ENCODE measurements around the gene CHSY1.

The CHSY1 gene

DNA sequence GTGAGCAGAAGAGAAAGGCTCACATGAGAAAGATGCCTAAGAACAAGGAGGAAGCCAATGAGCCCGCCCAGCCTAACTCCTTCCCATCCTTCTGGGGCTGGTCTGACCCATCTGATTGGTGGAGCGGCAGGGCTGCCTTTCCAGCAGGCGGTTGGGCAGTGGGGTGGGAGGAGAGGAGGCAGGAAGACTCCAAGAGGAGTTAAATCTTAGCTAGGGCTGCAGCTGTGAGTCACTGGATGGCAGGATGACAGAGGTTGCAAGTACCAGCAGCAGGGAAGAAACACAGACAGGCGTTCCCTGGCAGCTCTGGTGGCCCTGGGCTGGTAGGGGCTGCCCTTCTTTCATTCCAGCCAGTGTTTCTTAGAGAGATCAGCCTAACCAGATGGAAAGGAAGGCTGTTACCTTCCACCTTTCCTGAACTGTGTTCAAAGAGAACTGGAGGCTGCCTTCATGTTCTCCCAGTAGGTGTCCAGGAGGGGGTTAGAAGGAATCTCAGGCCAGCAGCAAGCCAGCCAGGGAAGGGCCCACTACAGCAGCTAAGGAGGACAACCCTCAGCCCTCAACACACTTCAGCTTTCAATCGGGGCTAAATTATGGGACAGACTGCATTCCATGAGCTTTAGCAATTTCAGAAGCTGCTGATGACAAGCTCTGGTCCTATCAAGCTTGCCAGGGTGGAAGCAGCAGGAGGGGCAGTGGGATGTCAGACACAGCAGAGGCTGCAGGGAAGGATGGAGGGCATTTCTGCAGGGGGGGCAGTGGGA, 50.3 kb downstream of the CHSY1 start:
- no peaks in the 10 kb centered on the region for H3K9me3 ChIP-seq (ENCODE audit: control insufficient read depth in 2 of 2, low read length in 2 of 2)
- no peaks in the 10 kb centered on the region for H3K27me3 ChIP-seq (ENCODE audit: control insufficient read depth in 2 of 2, insufficient read depth in 2 of 2, low read length in 2 of 2)
- no peaks in the 10 kb centered on the region for H3K36me3 ChIP-seq (ENCODE audit: control insufficient read depth in 2 of 2, insufficient read depth in 2 of 2, low read length in 2 of 2)
- H3K4me1 ChIP-seq (ENCODE audit: control insufficient read depth in 2 of 2, insufficient read depth in 2 of 2, low read length in 2 of 2), result peaks cover 16 to 17% of the 10 kb centered on the region in 2 donors
- peak overlapping the region in 1 of 2 donors; percentile 20 for H3K9ac ChIP-seq (ENCODE audit: low read depth in 1 of 2, low read length in 2 of 2)
- H3K27ac ChIP-seq (ENCODE audit: low read depth in 2 of 2, low read length in 2 of 2), result peak overlapping the region; percentile 34 to 38
- no peak overlapping the region for H3K4me3 ChIP-seq (ENCODE audit: low read length in 2 of 2)

DNA sequence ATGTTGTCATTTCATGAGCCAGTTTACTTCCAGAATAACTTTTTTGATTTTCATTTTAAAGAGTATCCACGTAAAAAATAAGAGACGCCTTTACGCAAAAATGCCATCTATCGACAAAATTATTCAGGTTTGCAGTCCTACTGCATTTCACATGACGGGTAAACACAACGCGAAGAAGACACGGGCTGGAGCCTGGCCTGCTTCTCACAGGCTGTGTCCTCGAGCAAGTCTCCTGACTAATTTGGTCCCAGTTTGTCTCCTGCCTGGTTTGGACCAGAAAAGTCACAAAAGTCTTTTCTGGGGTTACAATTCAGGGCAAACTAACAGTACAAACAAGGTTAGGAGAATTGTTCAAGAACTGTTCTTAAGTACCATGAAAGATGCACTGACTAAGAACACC, 51.7 kb downstream of the CHSY1 start:
- H3K27me3 ChIP-seq (ENCODE audit: control insufficient read depth in 2 of 2, insufficient read depth in 2 of 2, low read length in 2 of 2), result no peaks in the 10 kb centered on the region
- H3K4me1 ChIP-seq (ENCODE audit: control insufficient read depth in 2 of 2, insufficient read depth in 2 of 2, low read length in 2 of 2), result peaks cover 16 to 17% of the 10 kb centered on the region in 2 donors
- H3K27ac ChIP-seq (ENCODE audit: low read depth in 2 of 2, low read length in 2 of 2), result peak overlapping the region; percentile 44 to 53
- no peak overlapping the region for H3K4me3 ChIP-seq (ENCODE audit: low read length in 2 of 2)
- H3K9me3 ChIP-seq (ENCODE audit: control insufficient read depth in 2 of 2, low read length in 2 of 2), result no peaks in the 10 kb centered on the region
- H3K36me3 ChIP-seq (ENCODE audit: control insufficient read depth in 2 of 2, insufficient read depth in 2 of 2, low read length in 2 of 2), result no peaks in the 10 kb centered on the region
- no peak overlapping the region for H3K9ac ChIP-seq (ENCODE audit: low read depth in 1 of 2, low read length in 2 of 2)

DNA sequence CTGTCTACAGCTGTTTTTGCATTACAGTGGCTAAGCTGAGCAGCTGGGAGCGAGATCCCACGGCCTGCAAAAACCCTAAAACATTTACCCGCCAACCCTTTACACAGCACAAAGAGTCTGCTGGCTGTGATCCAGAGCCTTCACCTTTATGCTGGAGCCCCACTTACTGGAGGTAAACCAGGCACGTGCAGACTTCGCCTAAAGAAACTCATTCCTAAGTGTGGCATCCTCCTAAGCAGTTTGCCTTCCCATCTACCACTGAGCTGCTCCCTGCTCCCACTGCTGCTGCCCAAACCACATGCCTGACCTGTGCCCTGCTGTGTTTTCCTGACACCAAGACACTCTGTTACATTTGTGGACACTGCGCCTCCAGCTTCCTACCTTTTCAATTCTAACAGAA, 53.0 kb downstream of the CHSY1 start:
- Histone ChIP-seq H3K4me1 (ENCODE audit: control insufficient read depth in 2 of 2, insufficient read depth in 2 of 2, low read length in 2 of 2) (peaks cover 16 to 17% of the 10 kb centered on the region in 2 donors), H3K36me3 (ENCODE audit: control insufficient read depth in 2 of 2, insufficient read depth in 2 of 2, low read length in 2 of 2) (no peaks in the 10 kb centered on the region), H3K4me3 (ENCODE audit: low read length in 2 of 2) (no peak overlapping the region), H3K9me3 (ENCODE audit: control insufficient read depth in 2 of 2, low read length in 2 of 2) (no peaks in the 10 kb centered on the region), H3K27ac (ENCODE audit: low read depth in 2 of 2, low read length in 2 of 2) (peak overlapping the region; percentile 44 to 53), H3K27me3 (ENCODE audit: control insufficient read depth in 2 of 2, insufficient read depth in 2 of 2, low read length in 2 of 2) (no peaks in the 10 kb centered on the region), H3K9ac (ENCODE audit: low read depth in 1 of 2, low read length in 2 of 2) (peak overlapping the region in 1 of 2 donors; percentile 5)

DNA sequence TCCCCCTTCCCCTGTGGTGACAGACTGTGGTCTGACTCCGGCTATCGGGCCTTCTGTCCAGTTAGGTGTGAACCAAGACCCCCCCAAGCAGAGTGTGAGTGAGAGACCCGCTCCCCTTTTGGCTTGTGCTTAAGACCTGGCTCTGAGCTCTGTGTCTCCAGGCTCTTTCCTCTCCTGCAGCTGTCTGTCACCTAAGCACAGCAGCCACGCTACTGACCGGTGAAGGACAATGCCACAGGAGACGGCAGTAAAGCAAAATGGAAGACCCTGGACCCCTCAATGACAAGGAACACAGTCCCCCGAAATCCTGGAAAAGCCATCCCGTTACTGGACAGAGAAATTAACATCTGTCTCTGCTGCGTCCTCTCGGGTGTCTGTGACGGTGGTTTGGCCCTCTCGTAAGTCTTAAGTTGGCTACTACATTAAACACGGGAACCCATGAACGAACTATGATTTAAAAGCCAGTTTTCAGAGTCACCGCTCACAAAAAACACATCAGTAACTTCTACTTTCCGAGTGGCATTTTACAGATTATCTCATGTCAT, 53.7 kb downstream of the CHSY1 start:
- Histone ChIP-seq H3K4me1 (ENCODE audit: control insufficient read depth in 2 of 2, insufficient read depth in 2 of 2, low read length in 2 of 2) (peaks cover 16 to 17% of the 10 kb centered on the region in 2 donors), H3K36me3 (ENCODE audit: control insufficient read depth in 2 of 2, insufficient read depth in 2 of 2, low read length in 2 of 2) (no peaks in the 10 kb centered on the region), H3K27ac (ENCODE audit: low read depth in 2 of 2, low read length in 2 of 2) (no peak overlapping the region), H3K9me3 (ENCODE audit: control insufficient read depth in 2 of 2, low read length in 2 of 2) (no peaks in the 10 kb centered on the region), H3K4me3 (ENCODE audit: low read length in 2 of 2) (no peak overlapping the region), H3K9ac (ENCODE audit: low read depth in 1 of 2, low read length in 2 of 2) (no peak overlapping the region), H3K27me3 (ENCODE audit: control insufficient read depth in 2 of 2, insufficient read depth in 2 of 2, low read length in 2 of 2) (no peaks in the 10 kb centered on the region)

DNA sequence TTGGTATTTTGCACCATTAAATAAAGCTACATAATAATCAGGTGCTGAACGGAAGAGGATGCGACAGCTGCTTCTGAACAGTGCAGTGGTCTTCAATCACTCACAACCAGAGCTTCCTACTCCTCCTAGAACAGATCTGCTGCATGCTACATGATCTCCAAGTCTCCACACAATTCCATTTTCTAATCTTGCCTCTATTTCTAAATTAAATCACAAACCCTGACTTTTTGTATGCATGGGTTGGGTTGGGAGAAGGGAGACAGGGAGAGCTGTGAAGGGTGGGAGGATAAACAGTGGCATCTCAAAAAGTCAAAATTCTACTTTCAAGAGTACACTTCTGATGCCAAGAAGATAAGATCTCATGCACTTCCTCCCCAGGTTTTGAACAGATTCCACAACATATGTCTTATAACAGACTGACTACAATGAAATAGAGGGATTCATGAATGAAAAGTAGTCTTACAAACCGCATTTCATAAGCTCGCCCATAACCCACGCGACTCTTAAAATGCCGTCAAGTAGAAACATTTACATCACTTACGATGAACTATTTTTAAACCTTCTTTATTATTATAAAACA, 57.2 kb downstream of the CHSY1 start:
- no peak overlapping the region for H3K27ac ChIP-seq (ENCODE audit: low read depth in 2 of 2, low read length in 2 of 2)

DNA sequence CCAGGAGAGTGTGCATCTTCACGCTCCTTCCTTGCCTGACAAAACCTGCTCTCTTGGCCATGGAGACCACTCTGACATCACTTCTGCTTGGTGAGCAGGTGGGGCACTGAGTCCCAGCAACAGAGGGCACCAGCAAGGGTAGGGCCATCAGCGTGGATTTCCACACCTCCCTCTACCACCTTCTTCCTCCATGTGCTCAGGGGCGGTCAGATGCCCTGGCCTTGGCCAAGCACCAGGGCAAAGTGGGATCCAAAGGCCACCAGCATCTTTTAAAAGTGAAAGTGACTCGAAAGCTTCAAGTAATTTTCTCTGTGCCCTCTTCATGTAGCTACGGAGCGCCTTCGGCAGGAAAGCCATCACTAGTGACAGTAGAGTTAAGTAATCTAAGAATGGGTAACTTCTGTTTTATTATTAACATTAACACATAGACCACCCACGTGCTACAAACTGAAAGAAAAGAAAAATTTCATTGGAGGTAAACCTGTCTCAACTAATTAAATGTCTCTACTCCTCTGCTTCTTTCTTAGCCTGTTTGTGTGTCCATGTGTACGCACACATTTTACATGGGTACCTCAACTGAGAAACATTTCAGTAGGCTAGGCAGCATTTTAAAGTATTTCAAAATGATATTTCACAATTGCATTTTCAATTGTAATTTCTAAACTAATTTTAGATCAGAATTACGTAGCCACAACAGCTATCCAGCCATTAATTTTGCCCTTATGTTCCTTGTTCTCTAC, 57.9 kb downstream of the CHSY1 start:
- Histone ChIP-seq H3K4me1 (ENCODE audit: control insufficient read depth in 2 of 2, insufficient read depth in 2 of 2, low read length in 2 of 2) (peaks cover 3 to 4% of the 10 kb centered on the region in 2 donors), H3K9ac (ENCODE audit: low read depth in 1 of 2, low read length in 2 of 2) (no peak overlapping the region)

More for the DNA sequence above, 57.2 kb downstream of the CHSY1 start:
- H3K36me3 ChIP-seq (ENCODE audit: control insufficient read depth in 2 of 2, insufficient read depth in 2 of 2, low read length in 2 of 2), result no peaks in the 10 kb centered on the region
- no peak overlapping the region for H3K9ac ChIP-seq (ENCODE audit: low read depth in 1 of 2, low read length in 2 of 2)
- no peak overlapping the region for H3K4me3 ChIP-seq (ENCODE audit: low read length in 2 of 2)
- no peaks in the 10 kb centered on the region for H3K9me3 ChIP-seq (ENCODE audit: control insufficient read depth in 2 of 2, low read length in 2 of 2)
- H3K27me3 ChIP-seq (ENCODE audit: control insufficient read depth in 2 of 2, insufficient read depth in 2 of 2, low read length in 2 of 2), result no peaks in the 10 kb centered on the region
- H3K4me1 ChIP-seq (ENCODE audit: control insufficient read depth in 2 of 2, insufficient read depth in 2 of 2, low read length in 2 of 2), result peaks cover 3 to 4% of the 10 kb centered on the region in 2 donors

DNA sequence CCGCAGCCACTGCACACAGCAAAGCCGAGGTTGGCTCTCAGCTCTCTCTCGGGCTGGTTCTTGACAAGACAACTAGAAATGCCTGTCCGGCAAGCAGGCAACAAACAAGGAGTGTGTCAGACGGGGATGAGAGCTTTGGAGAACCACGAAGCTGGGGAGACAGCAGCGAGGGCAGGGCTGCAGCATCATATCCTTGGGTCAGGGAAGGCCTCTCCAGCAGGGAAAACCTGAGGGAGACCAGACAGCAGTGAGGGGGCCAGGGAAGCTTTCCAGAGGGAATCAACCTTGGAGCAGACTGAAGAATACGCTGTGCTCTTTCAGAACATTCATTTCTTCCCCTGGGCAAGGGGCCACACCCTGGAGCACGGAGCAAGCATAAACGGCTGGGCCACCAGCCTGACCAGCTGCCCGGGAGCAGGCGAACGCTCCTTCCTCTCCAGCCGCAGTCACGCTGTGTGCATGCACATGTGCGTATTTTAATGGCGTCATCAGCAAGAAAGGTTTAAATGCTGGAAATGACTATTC, 58.7 kb downstream of the CHSY1 start:
- Histone ChIP-seq H3K9ac (ENCODE audit: low read depth in 1 of 2, low read length in 2 of 2) (no peak overlapping the region), H3K4me3 (ENCODE audit: low read length in 2 of 2) (no peak overlapping the region), H3K9me3 (ENCODE audit: control insufficient read depth in 2 of 2, low read length in 2 of 2) (no peaks in the 10 kb centered on the region), H3K27ac (ENCODE audit: low read depth in 2 of 2, low read length in 2 of 2) (peak overlapping the region in 1 of 2 donors; percentile 33), H3K4me1 (ENCODE audit: control insufficient read depth in 2 of 2, insufficient read depth in 2 of 2, low read length in 2 of 2) (no peaks in the 10 kb centered on the region), H3K27me3 (ENCODE audit: control insufficient read depth in 2 of 2, insufficient read depth in 2 of 2, low read length in 2 of 2) (no peaks in the 10 kb centered on the region), H3K36me3 (ENCODE audit: control insufficient read depth in 2 of 2, insufficient read depth in 2 of 2, low read length in 2 of 2) (no peaks in the 10 kb centered on the region)

More for the DNA sequence above, 57.9 kb downstream of the CHSY1 start:
- Histone ChIP-seq H3K27ac (ENCODE audit: low read depth in 2 of 2, low read length in 2 of 2) (no peak overlapping the region), H3K4me3 (ENCODE audit: low read length in 2 of 2) (no peak overlapping the region), H3K27me3 (ENCODE audit: control insufficient read depth in 2 of 2, insufficient read depth in 2 of 2, low read length in 2 of 2) (no peaks in the 10 kb centered on the region), H3K9me3 (ENCODE audit: control insufficient read depth in 2 of 2, low read length in 2 of 2) (no peaks in the 10 kb centered on the region), H3K36me3 (ENCODE audit: control insufficient read depth in 2 of 2, insufficient read depth in 2 of 2, low read length in 2 of 2) (no peaks in the 10 kb centered on the region)

DNA sequence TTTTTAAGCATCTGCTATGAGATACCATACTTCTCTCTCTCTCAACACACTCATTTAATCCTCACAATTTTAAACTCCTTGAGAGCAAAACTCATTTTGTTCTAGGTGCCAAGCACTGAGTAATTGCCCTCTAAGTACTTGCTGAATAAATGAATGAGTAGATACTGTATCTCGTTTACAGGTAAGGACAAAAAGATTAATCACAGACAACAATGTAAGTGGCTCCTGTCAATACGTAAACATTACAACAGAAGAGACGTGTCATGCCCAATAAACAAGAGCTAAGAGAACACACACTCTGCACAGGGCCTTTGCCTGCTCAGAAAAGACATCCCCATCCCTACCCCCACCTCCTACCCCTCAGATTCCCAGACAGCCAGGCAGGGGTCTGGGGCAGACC, 59.8 kb downstream of the CHSY1 start:
- Histone ChIP-seq H3K36me3 (ENCODE audit: control insufficient read depth in 2 of 2, insufficient read depth in 2 of 2, low read length in 2 of 2) (no peaks in the 10 kb centered on the region), H3K4me3 (ENCODE audit: low read length in 2 of 2) (no peak overlapping the region), H3K9me3 (ENCODE audit: control insufficient read depth in 2 of 2, low read length in 2 of 2) (no peaks in the 10 kb centered on the region), H3K9ac (ENCODE audit: low read depth in 1 of 2, low read length in 2 of 2) (no peak overlapping the region), H3K27me3 (ENCODE audit: control insufficient read depth in 2 of 2, insufficient read depth in 2 of 2, low read length in 2 of 2) (no peaks in the 10 kb centered on the region), H3K4me1 (ENCODE audit: control insufficient read depth in 2 of 2, insufficient read depth in 2 of 2, low read length in 2 of 2) (no peaks in the 10 kb centered on the region), H3K27ac (ENCODE audit: low read depth in 2 of 2, low read length in 2 of 2) (no peak overlapping the region)

DNA sequence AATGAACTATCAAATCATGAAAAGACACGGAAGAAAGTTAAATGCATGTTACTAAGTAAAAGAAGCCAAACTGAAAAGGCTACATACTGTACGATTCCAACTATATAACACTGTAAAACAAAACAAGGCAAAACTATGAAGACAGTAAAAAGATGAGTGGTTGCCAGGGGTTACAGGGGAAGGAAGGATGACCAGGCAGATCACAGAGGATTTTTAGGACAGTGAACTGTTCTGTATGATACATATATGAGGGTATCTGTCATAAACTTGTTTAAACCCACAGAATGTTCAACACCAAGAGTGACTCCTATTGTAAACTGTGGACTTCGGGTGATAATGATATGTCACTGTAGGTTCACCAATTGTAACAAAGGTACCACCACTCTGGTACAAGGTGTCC, 60.6 kb downstream of the CHSY1 start:
- H3K36me3 ChIP-seq (ENCODE audit: control insufficient read depth in 2 of 2, insufficient read depth in 2 of 2, low read length in 2 of 2), result no peaks in the 10 kb centered on the region
- no peak overlapping the region for H3K9ac ChIP-seq (ENCODE audit: low read depth in 1 of 2, low read length in 2 of 2)
- H3K9me3 ChIP-seq (ENCODE audit: control insufficient read depth in 2 of 2, low read length in 2 of 2), result no peaks in the 10 kb centered on the region
- H3K27ac ChIP-seq (ENCODE audit: low read depth in 2 of 2, low read length in 2 of 2), result no peak overlapping the region
- H3K4me3 ChIP-seq (ENCODE audit: low read length in 2 of 2), result no peak overlapping the region
- no peaks in the 10 kb centered on the region for H3K4me1 ChIP-seq (ENCODE audit: control insufficient read depth in 2 of 2, insufficient read depth in 2 of 2, low read length in 2 of 2)
- H3K27me3 ChIP-seq (ENCODE audit: control insufficient read depth in 2 of 2, insufficient read depth in 2 of 2, low read length in 2 of 2), result no peaks in the 10 kb centered on the region
